Kidney (tissue), 14 donors: ENCODE measurements around the gene NKAIN1. TPM values are rescaled to one million over a fixed set of nuclear protein-coding genes. Genes with fewer than 3 reads are reported as not detected.

Experiments used
- DNase-seq, 5 donors: peaks; one replicate each; pipeline ENCODE4 v3.0.0-alpha.2; 2013 to 2020
- FAIRE-seq: peaks from 2 replicates; lab custom pipeline; 2012; peaks lifted over from hg19 to GRCh38; lab: Jason Lieb, UNC
- H3K27ac ChIP-seq, 2 donors: one replicate each; pipeline ENCODE4 v1.7.0; 2013; ENCODE audit warnings: low read depth in 2 of 2, low read length in 2 of 2, inconsistent platforms in 1 of 2
- H3K27me3 ChIP-seq: one replicate; pipeline ENCODE4 v1.7.1; 2013; ENCODE audit warnings: low read length, inconsistent platforms; ENCODE audit not compliant: control insufficient read depth, insufficient read depth
- H3K36me3 ChIP-seq, 3 donors: one replicate each; pipeline versions ENCODE4 v1.7.0 to v1.7.1; 2013; ENCODE audit warnings: low read length in 3 of 3, control low read depth in 1 of 3, inconsistent platforms in 1 of 3; ENCODE audit not compliant: insufficient read depth in 3 of 3, control insufficient read depth in 2 of 3
- H3K4me1 ChIP-seq, 3 donors: one replicate each; pipeline versions ENCODE4 v1.7.0 to v1.7.1; 2013; ENCODE audit warnings: low read length in 3 of 3, inconsistent platforms in 1 of 3, low read depth in 1 of 3; ENCODE audit not compliant: control insufficient read depth in 2 of 3, insufficient read depth in 2 of 3
- H3K4me3 ChIP-seq, 3 donors: one replicate each; pipeline versions ENCODE4 v1.7.0 to v1.8.1; 2013; ENCODE audit warnings: low read length in 3 of 3, control low read depth in 1 of 3, inconsistent platforms in 1 of 3
- H3K9ac ChIP-seq, 3 donors: one replicate each; pipeline versions ENCODE4 v1.7.0 to v1.7.1; 2013; ENCODE audit warnings: low read length in 3 of 3, control low read depth in 1 of 3, inconsistent platforms in 1 of 3
- H3K9me3 ChIP-seq, 3 donors: one replicate each; pipeline versions ENCODE4 v1.7.0 to v1.7.1; 2013; ENCODE audit warnings: low read length in 3 of 3, control low read depth in 1 of 3, inconsistent platforms in 1 of 3; ENCODE audit not compliant: control insufficient read depth in 2 of 3, insufficient read depth in 1 of 3
- CTCF ChIP-seq: IDR thresholded peaks from 3 replicates; pipeline ENCODE4 v1.5.1; 2012; ENCODE audit warnings: mild to moderate bottlenecking, moderate library complexity, borderline replicate concordance; ENCODE audit not compliant: insufficient read depth; ENCODE audit errors: extremely low read depth
- intact Hi-C: fragments of 100-400 bp; cut with DNase I; formaldehyde crosslinking; loops from one replicate; pipeline ENCODE4 v1.11.1; 2022
- polyA plus RNA-seq: library from polyadenylated mRNA; stranded (reverse); fragments of 350-450 nt; fragmentation: Illumina TruSeq; extraction: RNeasy Lipid Tissue Mini Kit (QIAGEN cat#74804); gene quantifications from one replicate; pipeline ENCODE4 v1.2.3, GENCODE V29; 2014; ENCODE audit warnings: low read depth, low replicate concordance; ENCODE audit not compliant: insufficient read depth
- total RNA-seq: library from RNA; stranded (reverse); fragmentation: NEBNext Ultra II Directional; extraction: Animal tissue kit (Norgen Biotek cat#: 25700); gene quantifications from one replicate; pipeline ENCODE4 v1.2.1, GENCODE V29; 2021
- donor health status: control.
- donor health status: control.
- donor health status: control.
- donor health status: control.
- donor health status: control.
- donor health status: DM: yes; HTN: yes; CAD: no.
- donor health status: Normal renal cell carcinoma (clear cell type).

The NKAIN1 gene
- total and polyA plus RNA-seq, 2 donors from 2014 or later = 0.19 to 0.34 TPM

- no peak overlapping the region for H3K4me3 ChIP-seq
- no peak for DNase-seq
- no peak for TF ChIP-seq CTCF
- no peak for FAIRE-seq
- H3K9ac ChIP-seq = no peak overlapping the region
- H3K36me3 ChIP-seq = no peaks in the 10 kb centered on the region
- no peaks in the 10 kb centered on the region for H3K27me3 ChIP-seq
- peaks cover 0 to 6% (median 0%) of the 10 kb centered on the region in 3 donors for H3K4me1 ChIP-seq
- H3K9me3 ChIP-seq = no peaks in the 10 kb centered on the region
- intact Hi-C loops = loop anchor here (10.0 kb wide), 1 partner anchor 242 kb away; no protein-coding TSS in a partner anchor
- no peak overlapping the region for H3K27ac ChIP-seq
These were observed 56.6 kb downstream of the NKAIN1 start for GRCh38 chr1:31183126-31183525.

GRCh38 chr1:31182352-31182751 lies 57.3 kb downstream of the NKAIN1 start:
- peak; percentile 5 for TF ChIP-seq CTCF
- H3K27me3 ChIP-seq = no peaks in the 10 kb centered on the region
- DNase-seq (peak; percentile 91 to 97 (median 94)), FAIRE-seq (no peak)
- H3K4me1 ChIP-seq = peaks cover 0 to 6% (median 0%) of the 10 kb centered on the region in 3 donors
- intact Hi-C loops = loop anchor here (10.0 kb wide), 1 partner anchor 242 kb away; no protein-coding TSS in a partner anchor
- no peaks in the 10 kb centered on the region for H3K9me3 ChIP-seq
- H3K4me3 ChIP-seq = no peak overlapping the region
- H3K36me3 ChIP-seq = no peaks in the 10 kb centered on the region
- no peak overlapping the region for H3K27ac ChIP-seq
- no peak overlapping the region for H3K9ac ChIP-seq

- H3K36me3 ChIP-seq = no peaks in the 10 kb centered on the region
- intact Hi-C loops = loop anchor here (10.0 kb wide), 1 partner anchor 243 kb away; no protein-coding TSS in a partner anchor
- H3K27ac ChIP-seq = no peak overlapping the region
- H3K4me3 ChIP-seq = no peak overlapping the region
- H3K27me3 ChIP-seq = no peaks in the 10 kb centered on the region
- peak; percentile 57 to 79 (median 68) for DNase-seq
- H3K9me3 ChIP-seq = no peaks in the 10 kb centered on the region
- no peak for FAIRE-seq
- H3K9ac ChIP-seq = no peak overlapping the region
- peaks cover 0 to 6% (median 0%) of the 10 kb centered on the region in 3 donors for H3K4me1 ChIP-seq
- peak; percentile 55 for TF ChIP-seq CTCF
These were observed 58.0 kb downstream of the NKAIN1 start for GRCh38 chr1:31181515-31182343.
